HG03175 (cell line): ENCODE results near the gene ELANE.
"Not testable (repeated sequence)": the region's sequence is repeated elsewhere in the genome, so short reads cannot be mapped to it uniquely, and the experiment has no call there.

Source experiments
- ATAC-seq: cut with Tn5 transposase; IDR thresholded peaks from one replicate; pipeline ENCODE4 v1.9.1; 2021; ENCODE audit warnings: mild to moderate bottlenecking, moderate library complexity; ENCODE audit not compliant: unreplicated experiment

ELANE gene

GRCh38 chr19:875265-875879 lies 23.3 kb downstream of the ELANE start:
- ATAC-seq, result no peak

- ATAC-seq, result no peak
These were observed 24.0 kb downstream of the ELANE start for GRCh38 chr19:876089-876488.

- no peak for ATAC-seq
These were observed 24.7 kb downstream of the ELANE start for GRCh38 chr19:876780-877314.

DNA sequence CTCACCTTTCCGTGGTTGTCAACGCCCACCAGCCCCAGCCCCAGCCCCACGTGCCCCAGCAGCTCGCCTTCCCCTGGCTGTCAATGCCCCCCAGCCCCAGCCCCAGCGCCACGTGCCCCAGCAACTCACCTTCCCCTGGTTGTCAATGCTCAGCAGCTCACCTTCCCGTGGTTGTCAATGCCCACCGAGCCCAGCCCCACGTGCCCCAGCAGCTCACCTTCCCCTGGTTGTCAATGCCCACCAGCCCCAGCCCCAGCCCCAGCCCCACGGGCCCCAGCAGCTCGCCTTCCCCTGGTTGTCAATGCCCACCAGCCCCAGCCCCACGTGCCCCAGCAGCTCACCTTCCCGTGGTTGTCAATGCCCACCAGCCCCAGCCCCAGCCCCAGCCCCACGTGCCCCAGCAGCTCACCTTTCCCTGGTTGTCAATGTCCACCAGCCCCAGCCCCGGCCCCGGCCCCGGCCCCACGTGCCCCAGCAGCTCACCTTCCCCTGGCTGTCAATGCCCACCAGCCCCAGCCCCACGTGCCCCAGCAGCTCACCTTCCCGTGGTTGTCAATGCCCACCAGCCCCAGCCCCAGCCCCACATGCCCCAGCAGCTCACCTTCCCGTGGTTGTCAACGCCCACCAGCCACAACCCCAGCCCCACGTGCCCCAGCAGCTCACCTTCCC lies 26.0 kb downstream of the ELANE start:
- not testable (repeated sequence) for ATAC-seq

- not testable (repeated sequence) for ATAC-seq
These were observed 26.9 kb downstream of the ELANE start for GRCh38 chr19:878751-879561.

GRCh38 chr19:879711-880438 lies 27.8 kb downstream of the ELANE start:
- no peak for ATAC-seq

DNA sequence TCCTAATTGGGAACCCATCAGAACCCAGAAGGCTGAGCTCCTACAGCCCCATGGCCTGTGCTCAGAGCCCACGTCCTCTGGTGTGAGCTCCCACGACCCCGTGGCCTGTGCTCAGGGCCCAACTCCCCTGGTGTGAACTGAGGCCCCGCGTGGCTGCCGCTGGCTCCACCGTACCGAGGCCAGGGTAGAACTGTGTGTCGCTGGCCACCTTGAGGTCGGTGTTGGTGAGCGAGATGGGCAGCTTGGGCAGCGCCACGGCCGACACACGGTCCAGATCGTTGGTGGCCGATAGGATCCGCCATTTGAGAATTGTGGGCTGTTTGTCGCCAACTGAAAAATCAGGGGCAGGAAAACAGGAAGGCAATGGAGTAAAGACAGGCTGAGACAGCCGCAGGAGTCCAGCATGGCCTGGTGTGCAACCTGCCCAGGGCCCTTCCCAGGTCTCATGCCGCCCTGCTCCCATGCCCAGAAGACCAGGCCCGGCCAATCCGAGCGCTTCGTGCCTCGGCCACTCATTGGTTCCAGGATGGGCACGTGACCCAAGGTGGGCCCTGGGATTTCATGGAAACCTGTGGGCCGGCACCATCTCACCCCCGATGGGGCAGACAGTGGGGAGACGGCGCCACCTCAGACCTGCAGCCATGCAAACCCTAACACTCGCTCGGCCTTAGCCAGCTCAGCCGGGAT lies 29.4 kb downstream of the ELANE start:
- ATAC-seq, result no peak

GRCh38 chr19:882871-883497 lies 30.9 kb downstream of the ELANE start:
- ATAC-seq, result no peak

DNA sequence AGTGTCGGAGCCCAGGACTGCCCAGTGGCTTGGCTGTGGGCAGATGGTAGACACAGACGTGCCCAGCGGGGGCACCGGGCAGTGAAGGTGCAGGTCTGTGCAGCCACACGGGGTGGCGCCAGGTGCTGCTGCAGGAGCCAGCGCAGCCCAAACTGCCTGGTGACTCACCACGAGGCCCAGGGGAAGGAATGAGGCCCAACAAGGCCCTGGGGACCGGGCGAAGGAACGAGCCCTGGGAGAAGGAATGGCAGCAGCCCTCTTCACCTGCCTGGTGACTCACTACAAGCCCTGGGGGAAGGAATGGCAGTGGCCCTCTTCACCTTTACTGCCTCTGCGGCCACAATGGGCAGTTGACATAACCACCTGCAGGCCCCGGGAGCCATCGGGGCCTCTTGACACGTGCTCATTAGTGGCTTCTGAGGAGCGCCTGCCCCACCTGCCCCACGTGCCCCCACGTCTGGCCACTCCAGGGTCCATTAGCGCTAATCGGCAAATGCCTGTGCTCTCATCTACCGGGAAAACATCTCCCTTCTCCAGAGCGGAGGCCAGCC lies 31.6 kb downstream of the ELANE start:
- no peak for ATAC-seq

GRCh38 chr19:884420-885211 lies 32.5 kb downstream of the ELANE start:
- ATAC-seq, result no peak

DNA sequence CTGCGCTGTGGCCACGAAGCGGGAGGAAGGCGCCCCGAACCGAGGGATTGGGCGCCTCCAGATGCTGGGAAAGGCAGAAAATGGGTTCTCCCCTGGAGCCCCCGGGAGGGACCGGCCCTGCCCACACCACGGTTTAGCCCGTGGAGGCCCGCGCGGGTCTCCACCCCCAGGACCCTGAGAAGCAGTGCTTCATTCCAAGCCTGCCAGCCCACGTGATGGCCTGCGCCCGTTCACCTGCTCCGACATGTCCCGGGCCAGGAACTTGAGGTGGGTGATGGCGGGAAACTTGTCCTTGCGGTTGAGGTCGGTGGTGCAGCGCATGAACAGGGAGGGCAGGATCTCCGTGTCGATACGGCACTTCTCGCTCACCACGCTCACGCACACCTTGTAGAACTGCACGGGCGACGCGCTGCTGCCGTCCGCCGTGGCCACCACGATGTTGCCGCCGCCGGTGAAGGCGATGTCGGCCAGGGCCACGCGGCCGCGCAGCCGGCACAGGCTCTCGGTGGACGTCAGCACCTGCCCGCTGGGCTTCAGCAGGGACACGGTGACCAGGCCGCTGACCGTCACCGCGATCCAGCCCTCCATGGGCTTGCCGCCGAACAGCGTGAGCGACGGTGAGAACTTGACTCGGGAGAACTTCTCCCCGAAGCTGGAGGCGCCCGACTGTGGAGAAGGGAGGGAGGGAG lies 33.6 kb downstream of the ELANE start:
- no peak for ATAC-seq

DNA sequence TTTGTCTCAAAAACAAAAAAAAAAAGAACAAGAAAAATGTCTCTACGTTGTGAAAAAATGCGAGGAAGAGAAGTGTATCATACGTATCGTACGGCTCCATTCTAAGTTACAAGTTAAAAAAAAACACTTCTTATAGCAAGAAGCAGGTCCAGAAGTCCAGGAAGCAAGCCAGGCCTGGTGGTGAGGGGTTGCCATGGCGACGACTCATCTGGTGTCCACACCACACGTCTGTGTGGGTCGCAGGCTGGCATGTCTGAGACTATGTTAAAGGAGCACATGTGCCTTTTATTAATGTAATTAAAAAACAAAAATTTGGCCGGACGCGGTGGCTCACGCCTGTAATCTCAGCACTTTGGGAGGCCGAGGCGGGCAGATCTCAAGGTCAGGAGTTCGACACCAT lies 35.0 kb downstream of the ELANE start:
- no peak for ATAC-seq

DNA sequence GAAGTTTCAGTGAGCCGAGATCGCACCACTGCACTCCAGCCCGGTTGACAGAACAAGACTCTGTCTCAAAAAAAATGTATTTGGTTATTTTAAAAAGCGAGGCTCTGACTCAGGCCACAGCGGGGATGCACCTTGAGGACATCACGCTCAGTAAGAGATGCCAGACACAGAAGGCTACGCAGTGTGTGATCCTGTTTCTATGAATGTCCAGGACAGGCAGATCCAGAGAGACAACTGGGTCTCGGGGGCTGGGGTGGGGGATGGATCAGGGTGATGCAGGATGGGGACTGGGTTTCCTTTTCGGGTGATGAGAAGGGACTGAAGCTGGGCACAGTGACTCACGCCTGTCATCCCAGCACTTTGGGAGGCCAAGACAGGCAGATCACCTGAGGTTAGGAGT lies 35.5 kb downstream of the ELANE start:
- no peak for ATAC-seq

DNA sequence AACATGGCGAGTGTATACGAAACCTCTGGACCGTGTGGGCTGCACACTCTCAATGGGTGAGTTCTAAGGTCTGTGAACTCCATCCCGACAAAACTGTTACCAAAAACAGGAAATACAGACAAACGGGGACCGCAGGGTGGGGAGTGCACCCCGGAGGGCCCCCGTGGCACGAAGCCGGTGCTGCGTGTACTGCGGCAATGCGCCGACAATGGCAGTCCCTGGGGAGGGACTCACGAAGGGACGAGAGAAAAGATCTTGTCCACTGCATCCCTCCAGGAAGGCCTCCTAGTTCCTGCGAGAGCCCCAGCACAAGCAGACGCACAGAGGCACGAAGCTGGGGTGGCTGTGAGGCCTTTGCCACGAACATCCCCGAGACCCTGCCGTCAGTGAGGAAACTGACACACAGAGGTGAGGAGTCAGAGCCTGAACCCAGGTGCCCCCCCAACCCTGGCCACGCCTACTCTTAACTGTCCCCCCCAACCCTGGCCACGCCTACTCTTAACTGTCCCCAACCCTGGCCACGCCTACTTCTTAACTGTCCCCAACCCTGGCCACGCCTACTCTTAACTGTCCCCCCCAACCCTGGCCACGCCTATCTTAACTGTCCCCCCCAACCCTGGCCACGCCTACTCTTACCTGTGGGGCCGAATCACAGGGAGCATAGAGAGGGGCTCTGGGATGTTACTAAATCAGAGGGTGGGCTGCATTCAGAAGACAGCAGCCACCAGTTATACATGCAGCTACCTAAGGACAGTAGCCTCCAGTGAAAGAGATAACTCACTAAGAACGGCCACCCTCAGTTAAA lies 36.7 kb downstream of the ELANE start:
- no peak for ATAC-seq

- no peak for ATAC-seq
These were observed 37.7 kb downstream of the ELANE start for GRCh38 chr19:889662-890295.

GRCh38 chr19:890831-891230 lies 38.7 kb downstream of the ELANE start:
- no peak for ATAC-seq
